ENCODE results near the gene EGFL7. TPM values are rescaled to one million over a fixed set of nuclear protein-coding genes. Genes with fewer than 3 reads are reported as not detected.

Gene EGFL7
- total RNA-seq, 1 experiment from 2014 or later = 54.6 TPM

GRCh38 chr9:136625101-136626065 is 37.3 kb upstream of the EGFL7 start (continued):
- TF ChIP-seq ETV6 (CRISPR knock-in tag; IDR thresholded peaks at IDR 0.05) = no peak
- TF ChIP-seq NFATC4 (CRISPR knock-in tag; IDR thresholded peaks at IDR 0.05) = no peak
- TF ChIP-seq ZNF532 (CRISPR knock-in tag; IDR thresholded peaks at IDR 0.05; ENCODE audit: borderline replicate concordance) = no peak
- no peak for TF ChIP-seq NFYB (CRISPR knock-in tag; conservative IDR thresholded peaks at IDR 0.05; ENCODE audit: low read depth)
- no peak for TF ChIP-seq NFE2L1 (CRISPR knock-in tag; IDR thresholded peaks at IDR 0.05)
- TF ChIP-seq ZNF416 (CRISPR knock-in tag; IDR thresholded peaks at IDR 0.05) = no peak
- TF ChIP-seq FOXK1 (CRISPR knock-in tag; IDR thresholded peaks at IDR 0.05) = no peak

GRCh38 chr9:136626066-136626725 is 36.5 kb upstream of the EGFL7 start:
- Mint-ChIP-seq H3K9me3 (no peaks in the 10 kb centered on the region), H3K27ac (no peak overlapping the region)
- CTCF ChIA-PET = interaction anchor here (0.6 to 8.3 kb wide), 20 partner anchors 16 to 263 kb away, joined by 3 to 163 read pairs (median 5); partner anchors contain the start of gene DNLZ

More at GRCh38 chr9:136626066-136626725, 36.5 kb upstream of the EGFL7 start:
- ATAC-seq = no peak
- Mint-ChIP-seq H3K36me3 (no peaks in the 10 kb centered on the region), H3K27me3 (ENCODE audit: low read depth) (no peaks in the 10 kb centered on the region), H3K4me3 (no peak overlapping the region), H3K4me1 (no peaks in the 10 kb centered on the region)
- POLR2A ChIA-PET = interaction anchor here (0.7 to 1.3 kb wide), 3 partner anchors 54 to 219 kb away, joined by 3 read pairs; no protein-coding TSS in a partner anchor
- no peak for TF ChIP-seq NR3C1 (CRISPR knock-in tag; conservative IDR thresholded peaks at IDR 0.05; ENCODE audit: low read depth)
- no peak for TF ChIP-seq E2F5 (CRISPR knock-in tag; IDR thresholded peaks at IDR 0.05)
- TF ChIP-seq CBFB (CRISPR knock-in tag; IDR thresholded peaks at IDR 0.05; ENCODE audit: low read depth) = no peak
- no peak for TF ChIP-seq ZNF263 (CRISPR knock-in tag; IDR thresholded peaks at IDR 0.05; ENCODE audit: low read depth)
- no peak for TF ChIP-seq SOX15 (CRISPR knock-in tag; IDR thresholded peaks at IDR 0.05)
- TF ChIP-seq ELF4 (CRISPR knock-in tag; IDR thresholded peaks at IDR 0.05; ENCODE audit: low read depth) = no peak
- TF ChIP-seq SP1 (CRISPR knock-in tag; conservative IDR thresholded peaks at IDR 0.05) = no peak
- no peak for TF ChIP-seq CTCF (IDR thresholded peaks at IDR 0.05)
- no peak for TF ChIP-seq FOXJ3 (CRISPR knock-in tag; IDR thresholded peaks at IDR 0.05; ENCODE audit: borderline replicate concordance)
- no peak for DNase-seq (ENCODE audit: low spot score)
